Thoracic aorta (tissue), 2 donors: ENCODE results near the gene NLGN4X. TPM values are rescaled to one million over a fixed set of nuclear protein-coding genes. Genes with fewer than 3 reads are reported as not detected.

Experiments
- ATAC-seq: fragments of 150-250 bp; one replicate; pipeline ENCODE4 v1.8.0; 2017; ENCODE audit warnings: low read depth; ENCODE audit not compliant: insufficient number of reproducible peaks, low FRiP score
- DNase-seq: peaks from one replicate; pipeline ENCODE4 v3.0.0-alpha.2; 2020; ENCODE audit warnings: low spot score
- H3K27ac ChIP-seq, 2 donors: fragments of 200-600 bp; sonication (generic); 1 replicate in 1 of 2; 2 replicates in 1 of 2; pipeline ENCODE4 v1.5.1; 2016; ENCODE audit warnings: mild to moderate bottlenecking in 2 of 2, moderate library complexity in 2 of 2
- H3K27me3 ChIP-seq: fragments of 200-600 bp; sonication (generic); replicated peaks from 2 replicates; pipeline ENCODE4 v1.6.0; 2016; ENCODE audit warnings: mild to moderate bottlenecking; ENCODE audit not compliant: insufficient read depth
- H3K36me3 ChIP-seq: fragments of 200-600 bp; sonication (generic); one replicate; pipeline ENCODE4 v1.5.1; 2016
- H3K4me1 ChIP-seq, 2 donors: fragments of 200-600 bp; sonication (generic); 1 replicate in 1 of 2; 2 replicates in 1 of 2; pipeline versions ENCODE4 v1.5.1 to v1.6.0; 2016; ENCODE audit warnings: low read depth in 2 of 2, mild to moderate bottlenecking in 1 of 2; ENCODE audit not compliant: control insufficient read depth in 1 of 2
- H3K4me3 ChIP-seq: fragments of 200-600 bp; sonication (generic); 2 replicates; pipeline ENCODE4 v1.5.1; 2016; ENCODE audit warnings: mild to moderate bottlenecking
- H3K9me3 ChIP-seq: fragments of 200-600 bp; sonication (generic); 2 replicates; pipeline ENCODE4 v1.5.1; 2016
- total RNA-seq, 2 donors: library from RNA; depleted of rRNA; stranded (reverse); fragments of >200 nt; gene quantifications; one replicate each; pipeline versions ENCODE4 v1.1.0 to v1.2.3, GENCODE V29; 2016
- TF ChIP-seq, protein P1 (sequence below): fragments of 200-600 bp; sonication (generic); IDR thresholded peaks from one replicate; pipeline ENCODE4 v1.5.1; 2019; ENCODE audit warnings: antibody characterized with exemption

Gene NLGN4X
- total RNA-seq, 2 donors from 2014 or later: 0.95 to 2.7 TPM

DNA sequence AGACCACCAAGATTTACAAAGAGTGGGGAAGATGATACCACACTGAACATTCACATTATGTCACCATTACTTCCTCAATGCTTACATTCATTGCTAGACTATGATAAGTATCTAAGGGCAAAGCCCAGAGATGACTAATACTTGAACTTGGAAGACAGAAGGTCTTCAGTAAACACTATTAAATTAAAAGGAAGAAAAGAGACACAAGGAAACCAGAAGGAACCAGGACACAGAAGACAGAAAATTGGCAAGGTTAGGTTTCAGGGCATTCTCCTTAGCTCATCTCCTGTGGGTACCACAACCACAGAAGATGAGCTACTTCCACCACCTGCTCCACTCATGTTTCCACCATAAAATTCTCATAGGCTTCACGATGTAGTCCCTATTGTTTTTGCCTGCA lies 64.9 kb downstream of the NLGN4X start:
- TF ChIP-seq, protein P1, sequence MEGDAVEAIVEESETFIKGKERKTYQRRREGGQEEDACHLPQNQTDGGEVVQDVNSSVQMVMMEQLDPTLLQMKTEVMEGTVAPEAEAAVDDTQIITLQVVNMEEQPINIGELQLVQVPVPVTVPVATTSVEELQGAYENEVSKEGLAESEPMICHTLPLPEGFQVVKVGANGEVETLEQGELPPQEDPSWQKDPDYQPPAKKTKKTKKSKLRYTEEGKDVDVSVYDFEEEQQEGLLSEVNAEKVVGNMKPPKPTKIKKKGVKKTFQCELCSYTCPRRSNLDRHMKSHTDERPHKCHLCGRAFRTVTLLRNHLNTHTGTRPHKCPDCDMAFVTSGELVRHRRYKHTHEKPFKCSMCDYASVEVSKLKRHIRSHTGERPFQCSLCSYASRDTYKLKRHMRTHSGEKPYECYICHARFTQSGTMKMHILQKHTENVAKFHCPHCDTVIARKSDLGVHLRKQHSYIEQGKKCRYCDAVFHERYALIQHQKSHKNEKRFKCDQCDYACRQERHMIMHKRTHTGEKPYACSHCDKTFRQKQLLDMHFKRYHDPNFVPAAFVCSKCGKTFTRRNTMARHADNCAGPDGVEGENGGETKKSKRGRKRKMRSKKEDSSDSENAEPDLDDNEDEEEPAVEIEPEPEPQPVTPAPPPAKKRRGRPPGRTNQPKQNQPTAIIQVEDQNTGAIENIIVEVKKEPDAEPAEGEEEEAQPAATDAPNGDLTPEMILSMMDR: no peak
- no peak overlapping the region for H3K4me3 ChIP-seq
- no peak for DNase-seq
- no peak overlapping the region for H3K27ac ChIP-seq
- no peak for ATAC-seq
- no peaks in the 10 kb centered on the region for H3K4me1 ChIP-seq
- H3K9me3 ChIP-seq: no peaks in the 10 kb centered on the region
- no peaks in the 10 kb centered on the region for H3K27me3 ChIP-seq
- no peaks in the 10 kb centered on the region for H3K36me3 ChIP-seq

DNA sequence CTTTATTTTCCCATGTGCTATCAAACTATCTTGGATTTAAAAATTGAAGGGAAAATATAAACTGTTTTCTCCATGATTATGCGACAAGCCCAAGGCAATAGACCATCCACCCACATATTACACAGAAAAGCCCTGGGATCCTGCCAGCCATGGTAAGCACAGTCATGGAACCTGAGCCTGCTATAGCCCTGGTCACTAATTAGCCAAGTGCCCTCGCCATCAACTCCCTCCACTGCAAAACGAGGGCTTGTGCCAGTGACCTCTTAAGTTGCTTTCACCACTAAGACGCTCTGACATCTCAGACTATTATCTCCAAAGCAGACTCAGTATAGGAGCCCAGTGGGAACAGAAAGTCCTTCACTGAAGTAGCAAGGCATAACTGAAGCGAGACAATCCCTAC lies 69.2 kb downstream of the NLGN4X start:
- Histone ChIP-seq H3K4me3 (no peak overlapping the region), H3K4me1 (no peaks in the 10 kb centered on the region), H3K9me3 (no peaks in the 10 kb centered on the region), H3K27me3 (no peaks in the 10 kb centered on the region), H3K36me3 (no peaks in the 10 kb centered on the region), H3K27ac (no peak overlapping the region)
- TF ChIP-seq, protein P1: no peak
- ATAC-seq (no peak), DNase-seq (no peak)

GRCh38 chrX:6151971-6152370 lies 76.7 kb downstream of the NLGN4X start:
- ATAC-seq (no peak), DNase-seq (no peak)
- Histone ChIP-seq H3K36me3 (no peaks in the 10 kb centered on the region), H3K9me3 (no peaks in the 10 kb centered on the region), H3K4me3 (no peak overlapping the region), H3K4me1 (no peaks in the 10 kb centered on the region), H3K27ac (no peak overlapping the region), H3K27me3 (no peaks in the 10 kb centered on the region)
- TF ChIP-seq, protein P1: no peak

GRCh38 chrX:6149060-6149872 lies 79.4 kb downstream of the NLGN4X start:
- H3K27me3 ChIP-seq: no peaks in the 10 kb centered on the region
- H3K4me1 ChIP-seq: no peaks in the 10 kb centered on the region
- no peaks in the 10 kb centered on the region for H3K36me3 ChIP-seq
- ATAC-seq: no peak
- H3K27ac ChIP-seq: no peak overlapping the region
- no peak for DNase-seq
- TF ChIP-seq, protein P1: no peak
- H3K9me3 ChIP-seq: no peaks in the 10 kb centered on the region
- no peak overlapping the region for H3K4me3 ChIP-seq

- TF ChIP-seq, protein P1: no peak
- Histone ChIP-seq H3K27ac (no peak overlapping the region), H3K9me3 (no peaks in the 10 kb centered on the region), H3K4me3 (no peak overlapping the region), H3K4me1 (no peaks in the 10 kb centered on the region), H3K36me3 (no peaks in the 10 kb centered on the region), H3K27me3 (no peaks in the 10 kb centered on the region)
- DNase-seq (no peak), ATAC-seq (no peak)
Measured at GRCh38 chrX:6134255-6134654, 94.4 kb downstream of the NLGN4X start.
